ENCODE results near the gene C1QA. TPM values are rescaled to one million over a fixed set of nuclear protein-coding genes. Genes with fewer than 3 reads are reported as not detected.

The C1QA gene
- total and polyA plus RNA-seq, 10 of the 15 experiments (the other 5 are each of a cell fraction or from before 2014, with no cell fraction given): 0.59 TPM; not detected in 9

- Histone ChIP-seq H3K79me2 (ENCODE audit: control insufficient read depth, insufficient read depth, low read length) (no peaks in the 10 kb centered on the region), H3K36me3 (ENCODE audit: control insufficient read depth in 2 of 2, insufficient read depth in 2 of 2, low read length in 1 of 2) (no peaks in the 10 kb centered on the region), H3K4me2 (ENCODE audit: control insufficient read depth, insufficient read depth) (no peak overlapping the region), H3K27ac (ENCODE audit: control insufficient read depth, insufficient read depth) (no peak overlapping the region), H3K4me1 (ENCODE audit: control insufficient read depth, insufficient read depth, low read length) (no peaks in the 10 kb centered on the region), H4K20me1 (ENCODE audit: control insufficient read depth, insufficient read depth) (no peaks in the 10 kb centered on the region; the same call in 1 of the 2 replicates), H3K27me3 (replicated peaks in 1 of 2; ENCODE audit: control insufficient read depth in 2 of 2, insufficient read depth in 2 of 2, low read length in 1 of 2) (peaks cover 0 to 3% of the 10 kb centered on the region in 2 experiments; a peak in 3 of 4 replicates), H2AFZ (ENCODE audit: control insufficient read depth, low read depth, low read length) (no peak overlapping the region), H3K9me3 (replicated peaks; ENCODE audit: control insufficient read depth, insufficient read depth, low read length) (no peaks in the 10 kb centered on the region), H3K4me3 (no peak overlapping the region), H3K9ac (ENCODE audit: control insufficient read depth, insufficient read depth, low read length) (no peak overlapping the region)
- intact Hi-C loops (cut with micrococcal nuclease; ENCODE audit: unreplicated experiment) (no loop called here), in situ Hi-C loops (cut with MboI) (no loop called here)
- CTCF ChIA-PET: no interaction called here
- FAIRE-seq (no peak), DNase-seq (ENCODE audit: low read depth, low spot score) (no peak), ATAC-seq (no peak)
- RAD21 ChIA-PET (ENCODE audit: unreplicated experiment): no interaction called here
- no peak for TF ChIP-seq ASH2L (IDR thresholded peaks at IDR 0.05; ENCODE audit: borderline replicate concordance, low read depth)
- no peak for TF ChIP-seq HDAC2 (IDR thresholded peaks at IDR 0.05)
- no peak for TF ChIP-seq RUNX3 (IDR thresholded peaks at IDR 0.05; ENCODE audit: low read length)
- no peak for TF ChIP-seq SMAD1 (IDR thresholded peaks at IDR 0.05; ENCODE audit: low read depth, partially characterized antibody)
- no peak for TF ChIP-seq NRF1 (conservative IDR thresholded peaks at IDR 0.05; ENCODE audit: low read depth, low read length)
- TF ChIP-seq KLF5 (IDR thresholded peaks at IDR 0.05; ENCODE audit: partially characterized antibody): no peak
- TF ChIP-seq ETV6 (conservative IDR thresholded peaks at IDR 0.05 in 1 of 2, IDR thresholded peaks at IDR 0.05 in 1 of 2; ENCODE audit: borderline replicate concordance in 1 of 2, low read depth in 1 of 2): no peak
- TF ChIP-seq ZNF592 (IDR thresholded peaks at IDR 0.05): no peak
- no peak for TF ChIP-seq ZBED1 (IDR thresholded peaks at IDR 0.05; ENCODE audit: borderline replicate concordance)
- no peak for TF ChIP-seq ZNF217 (IDR thresholded peaks at IDR 0.05)
- 47% methylated on average over 16 of the region's 16 CpGs for WGBS (ENCODE audit: insufficient coverage, insufficient replicate concordance, low lambda C conversion rate, missing lambda C conversion rate)
- no TSS peak for BruUV-seq (replicated peaks)
- SMC1A ChIA-PET (ENCODE audit: uncharacterized antibody, unreplicated experiment): no interaction called here
- POLR2A ChIA-PET: no interaction called here
These were observed 18.4 kb upstream of the C1QA start for GRCh38 chr1:22618056-22618455.
